PC-9 (cell line): ENCODE results near the gene PRKACA. TPM values are rescaled to one million over a fixed set of nuclear protein-coding genes. Genes with fewer than 3 reads are reported as not detected.

Source experiments
- BruUV-seq: library from RNA; stranded (reverse); fragments of 400-500 nt; replicated peaks from 2 replicates; lab custom pipeline; 2021; lab: Mats Ljungman, UMichigan
- CTCF ChIA-PET: fragments of 300-600 bp; sonication (Branson Sonifier 250); formaldehyde crosslinking; loops from one replicate; lab custom pipeline; 2022; ENCODE audit warnings: antibody characterized with exemption; lab: Charles Lee
- POLR2A ChIA-PET: fragments of 300-600 bp; sonication (Branson Sonifier 250); formaldehyde crosslinking; loops from one replicate; lab custom pipeline; 2022; ENCODE audit warnings: antibody characterized with exemption; ENCODE audit not compliant: unreplicated experiment; lab: Charles Lee
- DNase-seq, 2 experiments: peaks; one replicate each; pipeline versions ENCODE4 v3.0.0 to v3.0.0-alpha.2; 2015 to 2022; ENCODE audit warnings: mixed read lengths in 1 of 2
- H2AFZ ChIP-seq: fragments of 200-600 bp; sonication (generic); 2 replicates; pipeline ENCODE4 v1.8.1; 2017; ENCODE audit warnings: antibody characterized with exemption
- H3F3A ChIP-seq: fragments of 200-600 bp; sonication (generic); 2 replicates; pipeline ENCODE4 v1.8.1; 2017; ENCODE audit warnings: antibody characterized with exemption, mild to moderate bottlenecking, low read depth; ENCODE audit not compliant: insufficient read depth
- H3K27ac ChIP-seq: fragments of 200-600 bp; sonication (generic); 2 replicates; pipeline ENCODE4 v1.6.1; 2016; ENCODE audit warnings: mixed run types
- H3K27me3 ChIP-seq: fragments of 200-600 bp; sonication (generic); 2 replicates; pipeline ENCODE4 v1.6.1; 2016; ENCODE audit warnings: low read depth, mixed run types; ENCODE audit not compliant: insufficient read depth
- H3K36me3 ChIP-seq: fragments of 200-600 bp; sonication (generic); 2 replicates; pipeline ENCODE4 v1.6.1; 2016; ENCODE audit warnings: low read depth, mixed run types
- H3K4me1 ChIP-seq: fragments of 200-600 bp; sonication (generic); replicated peaks from 2 replicates; pipeline ENCODE4 v1.6.1; 2016; ENCODE audit warnings: mixed run types; ENCODE audit not compliant: insufficient read depth
- H3K4me2 ChIP-seq: fragments of 200-600 bp; sonication (generic); 2 replicates; pipeline ENCODE4 v1.6.1; 2017; ENCODE audit warnings: mixed run types
- H3K4me3 ChIP-seq: fragments of 200-600 bp; sonication (generic); 2 replicates; pipeline ENCODE4 v1.6.1; 2016; ENCODE audit warnings: mixed run types
- H3K79me2 ChIP-seq: fragments of 200-600 bp; sonication (generic); 2 replicates; pipeline ENCODE4 v1.6.1; 2017; ENCODE audit warnings: low read depth, mixed run types
- H3K9me2 ChIP-seq: fragments of 200-600 bp; sonication (generic); 2 replicates; pipeline ENCODE4 v1.8.1; 2017; ENCODE audit warnings: mild to moderate bottlenecking; ENCODE audit not compliant: insufficient read depth
- H3K9me3 ChIP-seq: fragments of 200-600 bp; sonication (generic); 2 replicates; pipeline ENCODE4 v1.8.1; 2016; ENCODE audit warnings: low read depth; ENCODE audit not compliant: insufficient read depth
- H4K20me1 ChIP-seq: fragments of 200-600 bp; sonication (generic); 2 replicates; pipeline ENCODE4 v1.8.1; 2017; ENCODE audit not compliant: insufficient read depth
- CTCF ChIP-seq: fragments of 200-600 bp; sonication (generic); conservative IDR thresholded peaks from 2 replicates; pipeline ENCODE4 v1.6.1; 2017; ENCODE audit warnings: mixed run types, antibody characterized with exemption, mild to moderate bottlenecking, moderate library complexity
- EZH2 ChIP-seq: fragments of 200-600 bp; sonication (generic); IDR thresholded peaks from 2 replicates; pipeline ENCODE4 v1.8.0; 2017; ENCODE audit warnings: antibody characterized with exemption, low read depth
- intact Hi-C: fragments of 100-400 bp; cut with micrococcal nuclease; formaldehyde crosslinking; loops from one replicate; pipeline ENCODE4 v1.10.0; 2022; ENCODE audit not compliant: unreplicated experiment
- total RNA-seq: library from RNA; stranded (reverse); gene quantifications from 2 replicates; pipeline ENCODE4 v1.2.3, GENCODE V29; 2021

Gene PRKACA
- total RNA-seq, 1 experiment from 2014 or later, result 82.8 TPM

- intact Hi-C loops, result no loop called here
- H3K4me1 ChIP-seq, result peaks cover 14% of the 10 kb centered on the region
- H4K20me1 ChIP-seq, result no peaks in the 10 kb centered on the region
- H3K9me2 ChIP-seq, result no peaks in the 10 kb centered on the region
- H3F3A ChIP-seq, result peaks cover 45% of the 10 kb centered on the region; the same call in 1 of the 2 replicates
- no peak overlapping the region for H3K27ac ChIP-seq
- H2AFZ ChIP-seq, result no peak overlapping the region
- no peaks in the 10 kb centered on the region for H3K9me3 ChIP-seq
- ChIA-PET POLR2A (no interaction called here), CTCF (no interaction called here)
- no TSS peak for BruUV-seq
- H3K4me2 ChIP-seq, result no peak overlapping the region
- TF ChIP-seq EZH2 (no peak), CTCF (no peak)
- DNase-seq, result no peak
- H3K27me3 ChIP-seq, result no peaks in the 10 kb centered on the region
- H3K36me3 ChIP-seq, result peaks cover 4% of the 10 kb centered on the region; the same call in 1 of the 2 replicates
- no peaks in the 10 kb centered on the region for H3K79me2 ChIP-seq
- no peak overlapping the region for H3K4me3 ChIP-seq
Observed at GRCh38 chr19:14101003-14101545, 16.5 kb downstream of the PRKACA start.

DNA sequence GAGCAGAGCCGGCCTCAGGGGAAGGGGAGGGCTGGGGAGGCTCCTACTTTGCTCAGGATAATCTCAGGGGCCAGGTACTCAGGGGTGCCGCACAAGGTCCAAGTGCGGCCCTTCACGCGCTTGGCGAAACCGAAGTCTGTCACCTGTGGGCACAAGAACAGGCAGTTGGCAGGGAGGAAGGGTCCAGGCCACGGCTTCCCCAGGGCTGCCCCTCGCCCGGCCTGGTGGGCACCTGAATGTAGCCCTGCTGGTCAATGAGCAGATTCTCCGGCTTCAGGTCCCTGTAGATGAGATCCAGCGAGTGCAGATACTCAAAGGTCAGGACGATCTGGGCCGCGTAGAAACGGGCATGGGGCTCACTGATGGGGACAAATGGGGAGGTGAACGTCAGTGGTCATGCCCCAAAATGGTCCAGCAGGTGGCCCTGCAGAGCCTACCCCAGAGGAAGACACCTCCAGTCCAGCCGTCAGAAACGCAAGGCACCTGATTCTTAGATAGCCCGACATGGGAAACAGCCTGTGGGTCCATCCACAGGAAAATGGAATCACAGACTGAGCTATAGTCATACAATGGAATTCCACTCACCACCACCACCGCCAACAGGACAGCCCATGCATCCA lies 19.9 kb downstream of the PRKACA start:
- Histone ChIP-seq H3K27ac (no peak overlapping the region), H3K36me3 (peaks cover 4% of the 10 kb centered on the region; the same call in 1 of the 2 replicates), H4K20me1 (no peaks in the 10 kb centered on the region), H3K79me2 (no peaks in the 10 kb centered on the region), H3K27me3 (no peaks in the 10 kb centered on the region), H3K4me1 (peaks cover 10% of the 10 kb centered on the region), H3K4me3 (no peak overlapping the region), H3K9me3 (peaks cover 8% of the 10 kb centered on the region; the same call in 1 of the 2 replicates), H2AFZ (no peak overlapping the region), H3K9me2 (no peaks in the 10 kb centered on the region), H3F3A (peaks cover 34% of the 10 kb centered on the region; the same call in 1 of the 2 replicates), H3K4me2 (no peak overlapping the region)
- TF ChIP-seq CTCF (peak; percentile 43), EZH2 (no peak)
- no peak for DNase-seq
- POLR2A ChIA-PET, result no interaction called here
- intact Hi-C loops, result no loop called here
- BruUV-seq, result no TSS peak
- CTCF ChIA-PET, result no interaction called here

DNA sequence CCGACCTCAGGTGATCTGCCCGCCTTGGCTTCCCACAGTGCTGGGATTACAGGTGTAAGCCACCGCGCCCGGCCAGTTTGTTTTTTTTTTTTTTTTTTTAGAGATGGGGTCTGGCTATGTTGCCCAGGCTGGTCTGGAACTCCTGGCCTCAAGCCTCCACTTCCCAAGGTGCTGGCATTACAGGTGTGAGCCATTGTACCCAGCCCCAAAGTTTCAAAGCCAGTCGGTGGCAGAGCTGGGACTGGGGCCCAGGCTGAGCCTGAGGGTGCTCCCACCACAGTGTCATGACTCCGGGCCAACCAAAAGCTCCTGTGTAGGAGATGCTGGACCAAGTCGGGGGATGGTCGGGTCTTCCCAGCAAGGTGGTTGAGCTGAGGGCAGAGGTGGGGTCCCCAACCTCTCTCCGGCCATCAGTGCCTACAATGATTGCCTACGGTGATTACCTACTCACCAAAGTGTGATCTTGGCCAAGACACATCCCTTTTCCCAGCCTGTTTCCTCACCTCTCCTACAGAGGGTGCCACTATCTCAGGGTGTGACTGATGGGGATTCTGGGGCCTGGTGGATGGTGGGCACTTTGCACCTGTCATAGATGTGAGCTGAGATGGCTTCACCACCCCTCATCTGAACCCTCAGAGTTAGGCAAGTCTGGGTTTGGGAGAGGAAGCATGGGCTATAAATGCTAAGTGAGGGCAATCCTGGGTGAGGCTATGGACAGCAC lies 21.1 kb downstream of the PRKACA start:
- Histone ChIP-seq H3K27me3 (no peaks in the 10 kb centered on the region), H3K4me2 (no peak overlapping the region), H3K27ac (no peak overlapping the region), H3K4me3 (no peak overlapping the region), H3K36me3 (peaks cover 4% of the 10 kb centered on the region; the same call in 1 of the 2 replicates), H3K9me3 (peaks cover 8% of the 10 kb centered on the region; the same call in 1 of the 2 replicates), H4K20me1 (no peaks in the 10 kb centered on the region), H3K9me2 (no peaks in the 10 kb centered on the region), H2AFZ (no peak overlapping the region), H3K79me2 (no peaks in the 10 kb centered on the region), H3K4me1 (peaks cover 8% of the 10 kb centered on the region), H3F3A (peaks cover 24% of the 10 kb centered on the region; the same call in 1 of the 2 replicates)
- ChIA-PET POLR2A (interaction anchor here (0.5 kb wide), 1 partner anchor 29 kb away, joined by 3 read pairs; no protein-coding TSS in a partner anchor), CTCF (no interaction called here)
- intact Hi-C loops, result no loop called here
- BruUV-seq, result no TSS peak
- TF ChIP-seq EZH2 (no peak), CTCF (peak; percentile 33; the same call in 1 of the 2 replicates)
- no peak for DNase-seq
